HG03103 (cell line): Measurements from ENCODE around the gene CERS6.
A peak's percentile ranks its signal among the peaks of the same experiment; 100 is the strongest.

Source experiments
- ATAC-seq: cut with Tn5 transposase; IDR thresholded peaks from one replicate; pipeline ENCODE4 v1.9.1; 2021; ENCODE audit warnings: low read depth; ENCODE audit not compliant: unreplicated experiment

CERS6 gene

DNA sequence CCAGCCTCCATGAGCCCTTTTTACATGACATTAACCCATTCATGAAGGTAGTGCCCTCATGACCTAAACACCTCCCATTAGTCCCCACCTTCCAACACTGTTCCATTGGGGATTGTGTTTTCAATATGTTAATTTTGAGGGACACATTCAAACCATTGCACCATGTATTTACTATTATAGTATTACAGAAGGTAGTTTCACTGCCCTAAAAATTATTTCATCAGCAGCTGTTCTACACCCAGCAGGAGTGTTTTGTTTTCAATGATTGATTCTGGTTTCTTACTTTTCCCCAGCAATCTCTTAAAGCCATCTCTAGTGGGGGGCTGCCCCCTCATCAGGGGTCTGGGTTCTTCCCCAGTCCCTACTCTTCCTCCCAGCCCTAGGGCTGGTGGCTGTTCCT lies 71.9 kb downstream of the CERS6 start:
- no peak for ATAC-seq

DNA sequence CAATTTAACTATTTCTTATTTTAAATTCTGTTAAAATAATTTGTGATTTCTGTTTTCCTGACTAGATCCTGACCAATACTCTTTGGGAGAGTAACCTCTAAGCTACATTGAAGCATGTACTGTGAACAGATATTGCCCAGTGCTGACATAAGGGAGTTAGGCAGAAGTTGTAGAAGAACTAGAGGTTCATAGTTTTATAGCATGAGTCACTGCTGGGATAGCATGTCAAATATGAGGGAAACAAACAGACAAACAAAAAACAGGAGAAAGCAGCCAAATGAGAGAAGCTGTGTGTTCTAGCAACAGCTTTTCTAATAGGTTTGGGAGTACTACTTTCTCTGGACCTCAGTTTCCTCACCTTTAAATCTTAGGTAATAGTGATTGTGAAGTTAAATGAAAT lies 72.4 kb downstream of the CERS6 start:
- no peak for ATAC-seq

DNA sequence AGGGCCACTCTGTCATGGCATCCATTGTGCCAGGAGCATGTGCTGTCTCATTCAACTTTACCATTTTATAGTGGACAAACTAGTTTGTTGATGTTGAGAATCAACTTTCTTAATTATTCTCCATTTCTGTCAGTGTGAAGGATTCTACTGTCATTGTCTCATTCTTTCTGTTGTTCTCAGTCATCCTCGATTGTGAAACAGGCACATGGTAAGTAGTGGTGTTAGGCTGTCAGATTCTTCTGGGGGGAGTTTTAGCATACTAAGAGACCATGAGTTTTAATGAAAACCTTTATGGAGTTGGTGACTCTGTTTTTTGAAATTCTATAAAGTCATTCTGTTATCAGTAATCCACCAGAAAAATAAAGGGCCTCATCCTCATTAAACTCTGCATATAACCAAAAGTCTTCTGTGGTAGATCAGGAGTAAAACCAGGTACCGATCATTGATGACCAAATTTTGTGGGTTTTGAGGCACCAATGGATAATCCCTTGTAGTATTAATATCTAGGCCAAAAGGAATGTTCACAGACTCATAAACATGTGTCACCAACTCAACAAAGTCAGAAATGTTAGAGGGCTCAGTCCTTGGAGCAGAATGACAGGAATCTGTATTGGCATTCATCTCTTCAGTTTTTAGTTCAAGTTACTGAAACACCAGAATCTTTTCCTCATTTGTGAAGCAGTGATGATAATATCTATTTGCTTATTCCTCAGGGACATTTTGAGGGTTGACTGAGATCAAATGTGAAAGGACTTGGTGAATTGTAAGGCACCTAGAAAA lies 73.2 kb downstream of the CERS6 start:
- ATAC-seq, result no peak

DNA sequence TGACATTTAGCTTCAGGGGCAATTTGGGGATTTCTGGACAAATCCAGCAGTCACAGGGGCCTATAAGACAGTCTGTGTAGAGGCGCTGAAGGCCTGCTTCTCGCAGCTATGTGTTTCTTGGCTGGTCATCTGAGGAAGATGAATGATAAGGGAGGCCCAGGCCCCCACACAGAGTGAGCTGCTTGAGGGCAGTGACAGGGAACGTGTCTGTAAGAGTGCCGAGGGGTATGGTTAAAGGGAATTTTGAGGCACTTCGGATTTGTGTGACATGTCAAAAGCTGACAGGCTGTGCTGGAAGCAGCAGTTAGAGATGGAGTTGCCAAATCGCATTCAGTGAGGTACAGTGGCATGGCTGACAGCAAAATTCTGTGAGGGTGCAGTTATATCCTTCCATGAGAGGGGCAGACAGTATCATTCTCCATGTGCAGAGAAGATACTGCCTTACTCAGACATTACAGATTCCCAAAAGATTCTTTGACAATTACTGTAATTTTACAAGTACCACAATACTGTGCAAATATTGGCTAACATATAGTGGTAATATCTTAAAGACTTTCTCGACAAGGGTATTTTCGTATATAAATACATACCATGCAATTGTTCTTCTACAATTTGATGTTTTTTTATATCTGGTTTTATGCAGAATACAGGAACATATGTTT lies 74.0 kb downstream of the CERS6 start:
- no peak for ATAC-seq

DNA sequence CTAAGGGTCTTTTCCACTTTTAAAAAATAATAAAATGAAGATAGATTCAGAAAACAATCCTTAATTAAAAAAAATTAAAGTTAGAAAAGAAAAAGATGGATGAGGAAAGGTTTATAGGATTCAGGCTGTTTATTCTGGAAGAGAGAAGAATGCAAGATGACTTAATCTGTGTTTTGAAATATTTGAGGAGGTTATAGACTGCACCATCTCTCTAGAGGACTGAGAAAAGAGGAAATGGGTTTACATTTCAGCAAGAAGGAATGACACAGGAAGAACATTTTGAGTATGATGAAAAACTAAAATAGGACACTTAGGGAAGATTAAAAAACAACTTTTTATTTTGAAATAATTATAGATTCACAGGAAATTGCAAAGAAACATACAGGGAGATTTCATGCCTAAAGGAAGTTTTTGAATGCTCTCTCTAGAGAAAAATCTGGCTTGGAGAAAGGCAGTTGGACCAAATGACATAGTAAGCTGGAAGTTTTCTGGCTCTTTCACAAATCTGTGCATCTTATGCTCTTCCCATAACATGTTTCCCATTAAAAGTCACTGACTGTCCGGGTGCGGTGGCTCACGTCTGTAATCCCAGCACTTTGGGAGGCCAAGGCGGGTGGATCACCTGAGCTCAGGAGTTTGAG lies 75.0 kb downstream of the CERS6 start:
- no peak for ATAC-seq

DNA sequence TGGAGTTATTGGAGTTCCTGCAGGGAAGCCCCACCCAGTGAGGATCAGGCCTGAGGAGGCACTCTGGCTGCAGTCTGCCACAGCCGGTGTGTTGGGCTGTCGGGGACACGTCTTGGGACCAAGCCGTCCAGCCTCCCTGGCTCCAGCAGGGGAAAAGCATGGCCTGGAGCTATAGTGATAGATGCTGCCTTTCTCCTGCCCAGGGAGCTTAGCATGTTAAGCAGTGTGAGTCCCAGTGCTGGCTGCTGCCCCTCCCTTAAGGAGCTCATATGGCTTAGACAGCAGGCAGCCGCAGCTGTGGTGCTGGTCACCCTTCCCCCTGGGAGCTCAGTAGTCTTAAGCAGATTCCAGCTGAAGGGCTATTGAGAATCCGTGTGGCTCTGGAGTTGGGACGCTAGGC lies 78.9 kb downstream of the CERS6 start:
- ATAC-seq, result no peak

- no peak for ATAC-seq
These were observed 80.9 kb downstream of the CERS6 start for GRCh38 chr2:168536925-168537466.

DNA sequence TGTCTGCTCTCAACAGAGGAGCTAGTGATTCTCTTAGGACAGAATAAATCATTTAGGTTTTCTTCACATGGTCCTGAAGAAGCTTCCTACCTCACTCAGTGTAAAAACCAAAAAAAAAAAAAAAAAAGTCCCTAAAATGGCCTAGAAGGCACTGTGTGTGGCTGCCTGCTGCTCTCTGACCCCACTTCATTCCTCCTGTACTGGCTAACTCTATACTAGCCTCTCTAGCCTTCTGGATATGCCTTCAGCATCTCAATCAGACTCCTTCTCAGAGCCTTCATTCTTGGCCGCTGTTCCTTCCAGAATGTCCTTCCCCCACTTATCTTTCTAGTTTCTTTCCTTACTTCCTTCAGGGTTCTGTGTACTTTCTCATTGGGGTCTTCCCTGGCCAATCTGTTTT lies 82.1 kb downstream of the CERS6 start:
- ATAC-seq, result no peak

DNA sequence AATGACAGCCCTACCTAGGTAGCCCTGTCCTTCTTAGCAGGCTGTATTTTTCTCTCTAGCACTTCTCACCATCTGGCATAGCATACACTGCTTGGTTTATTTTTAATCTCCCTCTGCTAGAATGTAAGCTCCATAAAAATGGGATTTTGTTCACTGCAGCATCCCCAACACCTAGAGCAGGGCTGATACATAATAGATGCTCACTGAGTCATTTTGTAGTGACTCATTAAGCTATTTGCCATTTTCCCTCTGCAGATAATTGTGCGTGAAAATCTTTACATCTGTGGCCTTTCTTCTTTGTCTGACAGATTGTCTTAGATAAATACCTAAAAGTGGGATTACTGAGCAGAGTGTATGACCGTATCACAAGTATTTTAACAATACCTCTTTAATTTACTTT lies 82.5 kb downstream of the CERS6 start:
- ATAC-seq, result no peak

DNA sequence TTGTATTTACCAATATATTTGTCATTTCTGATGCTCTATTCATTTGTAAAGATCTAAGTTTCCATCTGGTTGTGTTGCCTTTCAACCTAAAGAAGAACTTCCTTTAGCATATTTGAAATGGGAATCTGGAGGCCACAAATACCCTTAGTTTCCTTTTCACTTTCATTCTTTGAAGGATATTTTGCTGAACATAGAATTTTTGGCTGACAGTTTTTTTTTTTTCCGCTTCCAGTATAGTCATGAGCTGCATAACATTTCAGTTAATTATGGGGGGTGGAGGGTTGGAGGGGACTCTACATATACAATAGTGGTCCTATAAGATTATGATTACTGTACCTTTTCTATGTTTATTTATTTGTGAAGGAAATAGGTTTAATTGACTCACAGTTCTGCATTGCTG lies 83.9 kb downstream of the CERS6 start:
- no peak for ATAC-seq

DNA sequence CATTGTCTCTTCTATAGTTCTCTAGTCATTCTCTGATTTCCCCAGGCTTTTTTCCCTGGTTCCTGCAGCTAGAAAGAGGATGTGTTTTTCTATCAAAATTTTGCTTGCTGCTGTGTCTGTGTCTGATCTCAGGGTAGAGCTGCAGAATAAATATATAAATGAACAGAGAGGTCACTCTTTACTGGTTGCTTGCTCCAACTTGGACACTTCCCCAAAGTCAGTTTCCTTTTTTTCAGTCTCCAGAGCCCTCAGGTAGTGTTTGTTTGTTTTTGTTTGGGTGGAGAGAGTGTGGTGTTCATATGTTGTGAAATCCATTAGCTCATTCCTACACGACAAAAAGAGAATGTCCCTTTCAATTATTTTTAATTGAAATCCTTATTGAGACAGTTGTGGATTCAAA lies 85.8 kb downstream of the CERS6 start:
- ATAC-seq, result no peak

DNA sequence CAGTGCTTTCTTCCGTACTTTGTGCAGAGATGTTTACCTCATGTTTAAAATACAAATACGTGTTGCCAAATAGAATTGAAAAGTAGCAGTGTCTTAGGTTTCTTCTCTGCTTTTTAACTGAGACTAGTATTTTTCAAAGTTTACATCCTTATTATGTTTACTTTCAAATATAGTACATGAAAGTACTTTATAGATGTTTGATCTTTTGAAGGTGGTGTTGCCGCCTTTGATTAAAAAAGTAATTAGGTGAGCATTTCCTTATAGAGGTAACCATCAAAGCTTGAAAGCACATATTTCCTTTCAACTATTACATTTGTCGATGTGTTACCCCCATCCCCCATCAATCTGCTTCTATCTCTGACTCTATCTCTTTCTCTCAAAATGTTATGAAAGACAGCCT lies 87.0 kb downstream of the CERS6 start:
- no peak for ATAC-seq

DNA sequence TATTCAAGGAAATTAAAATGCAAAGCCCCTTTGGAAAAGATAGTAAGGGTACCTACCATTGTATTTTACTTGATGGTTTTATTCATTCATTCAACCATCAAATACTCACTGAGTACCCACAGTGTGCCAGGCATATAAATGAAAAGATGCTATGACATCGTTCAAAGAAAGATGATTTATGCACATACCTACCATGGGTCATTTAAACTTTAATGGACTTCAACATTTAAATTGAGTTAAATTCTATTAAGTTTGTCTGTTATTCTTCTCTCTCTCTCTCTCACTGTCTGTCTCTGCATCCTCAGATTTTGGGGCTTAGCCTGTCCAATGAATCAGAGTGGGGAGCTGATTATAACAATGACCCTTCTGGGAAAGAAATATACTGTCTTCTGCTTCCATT lies 87.9 kb downstream of the CERS6 start:
- ATAC-seq, result no peak

DNA sequence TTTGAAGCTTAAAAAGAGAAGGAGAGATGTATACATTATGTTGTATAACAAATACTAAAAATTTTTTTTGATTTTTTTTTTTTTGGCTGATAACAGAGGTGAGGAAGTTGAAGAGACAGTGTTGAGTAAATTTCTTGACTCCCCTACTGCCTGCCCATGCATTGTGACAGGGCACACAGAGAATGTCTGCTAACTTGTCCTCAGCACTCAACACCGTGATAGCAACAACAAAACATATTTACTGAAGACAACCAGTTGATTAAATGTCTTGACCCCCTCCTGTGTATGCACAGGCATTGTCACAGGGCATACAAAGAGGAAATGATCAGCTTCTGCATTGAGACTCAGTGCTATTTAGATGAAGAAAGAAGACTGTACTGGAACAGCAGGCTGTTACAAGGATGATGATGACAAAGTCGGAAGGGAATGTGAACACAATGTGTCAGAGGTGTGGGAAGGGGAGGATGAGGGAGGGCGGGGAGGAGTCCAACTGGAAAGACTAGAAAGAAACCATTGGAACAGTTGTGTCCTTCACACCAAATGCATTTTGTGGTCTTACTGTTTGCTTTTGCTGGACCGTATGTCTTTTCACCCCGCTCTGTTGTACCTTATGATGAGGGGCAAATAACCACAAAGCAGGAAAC lies 89.5 kb downstream of the CERS6 start:
- ATAC-seq, result no peak

DNA sequence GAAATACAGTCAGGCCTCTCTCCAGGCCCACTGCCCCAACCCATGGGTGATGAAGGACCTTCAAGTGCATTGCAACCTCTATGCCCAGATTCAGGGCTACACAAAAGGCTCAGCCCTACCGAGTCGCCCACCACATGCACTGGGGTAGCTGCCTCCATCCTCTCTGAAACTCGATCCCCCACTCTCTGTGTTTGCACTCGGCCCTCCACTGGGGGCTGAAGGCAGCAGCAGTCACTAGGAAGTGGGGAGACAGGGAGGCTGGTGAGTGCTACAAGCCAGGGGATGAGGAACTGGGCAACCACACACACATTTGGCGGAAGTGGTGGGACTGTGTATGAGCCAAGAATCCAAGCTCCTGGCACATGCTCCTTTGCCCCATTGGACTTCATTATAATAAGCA lies 94.6 kb downstream of the CERS6 start:
- ATAC-seq, result no peak

DNA sequence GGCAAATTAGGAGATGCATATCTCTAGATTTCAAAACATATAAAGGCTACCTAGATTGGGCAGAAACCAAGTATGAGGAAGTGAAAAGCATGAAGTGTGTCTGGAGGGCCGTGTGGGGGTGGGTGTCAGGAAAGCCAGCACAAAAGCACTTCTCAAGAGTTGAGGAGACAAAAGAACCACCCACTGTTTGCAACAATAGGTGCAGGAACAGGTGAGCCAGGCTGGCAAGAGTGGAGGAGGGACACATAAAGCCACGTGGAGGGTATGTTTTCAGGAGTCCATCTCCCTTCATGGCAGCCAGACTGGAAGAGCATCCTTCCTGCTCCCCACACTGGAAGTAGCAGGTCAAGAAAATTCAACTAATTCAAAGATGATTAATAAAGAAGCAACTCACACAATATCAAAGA lies 96.4 kb downstream of the CERS6 start:
- peak; percentile 97 for ATAC-seq

- ATAC-seq, result no peak
These were observed 99.2 kb downstream of the CERS6 start for GRCh38 chr2:168555283-168555682.

GRCh38 chr2:168559187-168559586 lies 103.1 kb downstream of the CERS6 start:
- no peak for ATAC-seq

- no peak for ATAC-seq
These were observed 104.9 kb downstream of the CERS6 start for GRCh38 chr2:168560817-168561499.

DNA sequence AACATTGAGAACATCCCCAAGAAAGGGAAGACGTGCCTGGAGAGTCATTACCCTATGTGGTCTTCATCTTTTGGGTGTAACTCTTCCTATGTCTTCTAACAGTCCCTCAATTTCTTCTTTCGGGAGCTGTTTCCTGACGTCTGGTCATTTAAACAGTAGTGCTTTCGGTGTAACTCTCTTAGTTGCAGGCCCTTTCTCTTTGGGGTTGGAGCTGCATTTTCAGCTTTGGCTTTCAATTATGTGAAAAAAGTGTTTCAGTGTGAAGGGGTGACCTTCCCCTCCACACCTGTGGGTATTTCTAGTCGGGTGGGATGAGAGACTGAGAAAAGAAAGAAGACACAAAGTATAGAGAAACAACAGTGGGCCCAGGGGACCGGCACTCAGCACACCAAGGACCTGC lies 105.9 kb downstream of the CERS6 start:
- ATAC-seq, result no peak

DNA sequence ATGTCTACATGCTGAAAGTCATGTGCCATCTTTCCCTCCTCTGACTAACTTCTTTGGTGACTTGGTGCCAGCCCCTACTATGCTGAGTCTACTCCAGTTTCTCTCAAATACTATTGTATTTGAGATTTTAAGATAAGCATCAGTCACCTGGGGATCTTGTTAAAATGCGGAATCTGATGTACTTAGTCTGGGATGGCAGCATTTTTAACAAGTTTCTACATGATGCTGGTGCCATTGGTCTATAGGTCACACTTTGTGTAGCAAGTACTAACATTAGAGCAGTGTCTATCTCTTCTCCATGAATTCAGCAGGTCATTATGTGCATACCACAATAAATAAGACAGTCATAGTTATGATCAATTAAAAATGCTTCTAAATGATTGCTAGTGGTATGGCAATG lies 106.9 kb downstream of the CERS6 start:
- ATAC-seq, result no peak
